K562 treated with DMSO at 1 percent for 4 hours (cell line): ENCODE results near the gene FAM131A. TPM values are rescaled to one million over a fixed set of nuclear protein-coding genes. Genes with fewer than 3 reads are reported as not detected.

ENCODE experiments used
- total RNA-seq: library from RNA; unstranded; fragments of 300-600 nt; gene quantifications from 2 replicates; pipeline ENCODE4 v1.2.3, GENCODE V29; 2022; ENCODE audit not compliant: insufficient read depth

Gene FAM131A
- total RNA-seq: 9.5 and 16.5 TPM in 2 replicates

GRCh38 chr3:184337399-184337714 is at the start of gene FAM131A:
FAM131A (plus strand) TSS chr3:184337600; CDS start chr3:184337631, 31 bp downstream.

GRCh38 chr3:184298759-184299487 is 38.5 kb upstream of the FAM131A start, which contains the start of gene PSMD2:
PSMD2 (plus strand) TSS chr3:184299241; CDS start chr3:184299267, 26 bp downstream.

GRCh38 chr3:184314363-184314699 is 23.1 kb upstream of the FAM131A start, which contains the start of gene EIF4G1:
EIF4G1 (plus strand) TSS chr3:184314606; CDS start chr3:184315797, 1,191 bp downstream.

GRCh38 chr3:184361532-184361931 is 24.1 kb downstream of the FAM131A start, which contains the start of the genes CLCN2 and POLR2H:
CLCN2 (minus strand) TSS chr3:184361605; CDS start chr3:184361479, 126 bp downstream.
POLR2H (plus strand) TSS chr3:184361710; CDS start chr3:184363493, 1,783 bp downstream.

GRCh38 chr3:184377882-184378445 is 40.6 kb downstream of the FAM131A start, which contains the start of gene THPO:
THPO (minus strand) TSS chr3:184378207; CDS start chr3:184376259, 1,948 bp downstream.

GRCh38 chr3:184379358-184380184 is 42.2 kb downstream of the FAM131A start, which contains the start of gene CHRD:
CHRD (plus strand) TSS chr3:184380054; CDS start chr3:184380319, 265 bp downstream.

Other genes starting within 250 kb of the FAM131A start
- gene HTR3E, start 240.5 kb upstream of the FAM131A start, total RNA-seq: not detected in 2 replicates
- 49.5 and 63.6 TPM in 2 replicates for gene EIF2B5, start 202.2 kb upstream of the FAM131A start, total RNA-seq
- gene DVL3, start 182.2 kb upstream of the FAM131A start, total RNA-seq: 46.2 and 64.6 TPM in 2 replicates
- 500 and 530 TPM in 2 replicates for gene AP2M1, start 162.7 kb upstream of the FAM131A start, total RNA-seq
- 26.8 and 32.8 TPM in 2 replicates for gene ABCF3, start 151.4 kb upstream of the FAM131A start, total RNA-seq
- gene VWA5B2, start 108.0 kb upstream of the FAM131A start, total RNA-seq: 0.17 and 2.7 TPM in 2 replicates
- 91.9 and 93.1 TPM in 2 replicates for gene ALG3, start 88.6 kb upstream of the FAM131A start, total RNA-seq
- gene EEF1AKMT4, start 87.9 kb upstream of the FAM131A start, total RNA-seq: 10.2 and 12.8 TPM in 2 replicates
- gene CAMK2N2, start 76.0 kb upstream of the FAM131A start, total RNA-seq: not detected in 2 replicates
- gene ECE2, start 61.6 kb upstream of the FAM131A start, total RNA-seq: not detected in 2 replicates
- gene PSMD2, start 38.4 kb upstream of the FAM131A start, total RNA-seq: 314 and 374 TPM in 2 replicates
- gene EIF4G1, start 23.0 kb upstream of the FAM131A start, total RNA-seq: 181 and 217 TPM in 2 replicates
- 4.1 and 8.9 TPM in 2 replicates for gene CLCN2, start 24.0 kb downstream of the FAM131A start, total RNA-seq
- 84.6 and 90.7 TPM in 2 replicates for gene POLR2H, start 24.1 kb downstream of the FAM131A start, total RNA-seq
- not detected in 2 replicates for gene THPO, start 40.6 kb downstream of the FAM131A start, total RNA-seq
- 1.2 TPM in 1 of 2 replicates, not detected in the other for gene CHRD, start 42.5 kb downstream of the FAM131A start, total RNA-seq
- gene EPHB3, start 224.2 kb downstream of the FAM131A start, total RNA-seq: not detected in 2 replicates